ENCODE results near the gene LRP10.
A peak's percentile ranks its signal among the peaks of the same experiment; 100 is the strongest.
"Not testable (repeated sequence)": the region's sequence is repeated elsewhere in the genome, so short reads cannot be mapped to it uniquely, and the experiment has no call there.

LRP10 gene

DNA sequence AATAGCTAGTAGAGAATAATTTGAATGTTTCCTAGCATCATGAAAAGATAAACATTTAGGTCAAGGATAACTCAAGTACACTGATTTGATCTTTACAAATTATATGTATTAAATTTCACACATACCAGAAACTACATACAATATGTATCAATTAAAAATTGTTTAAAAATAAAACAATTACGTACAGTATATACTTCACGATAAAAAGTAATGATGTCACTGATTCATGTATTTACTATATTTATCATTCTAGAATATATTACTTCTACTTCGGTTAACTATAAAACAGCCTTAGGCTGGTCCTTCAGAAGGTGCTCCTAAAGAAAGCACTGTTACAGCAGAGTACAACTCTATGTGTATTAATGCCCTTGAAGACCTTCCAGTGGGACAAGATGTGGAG, 35.9 kb downstream of the LRP10 start:
- Mint-ChIP-seq H3K27ac (no peak overlapping the region), H3K36me3 (peaks cover 22% of the 10 kb centered on the region), H3K4me1 (peaks cover 23% of the 10 kb centered on the region), H3K4me3 (no peak overlapping the region), H3K9me3 (no peaks in the 10 kb centered on the region), H3K27me3 (no peaks in the 10 kb centered on the region)

DNA sequence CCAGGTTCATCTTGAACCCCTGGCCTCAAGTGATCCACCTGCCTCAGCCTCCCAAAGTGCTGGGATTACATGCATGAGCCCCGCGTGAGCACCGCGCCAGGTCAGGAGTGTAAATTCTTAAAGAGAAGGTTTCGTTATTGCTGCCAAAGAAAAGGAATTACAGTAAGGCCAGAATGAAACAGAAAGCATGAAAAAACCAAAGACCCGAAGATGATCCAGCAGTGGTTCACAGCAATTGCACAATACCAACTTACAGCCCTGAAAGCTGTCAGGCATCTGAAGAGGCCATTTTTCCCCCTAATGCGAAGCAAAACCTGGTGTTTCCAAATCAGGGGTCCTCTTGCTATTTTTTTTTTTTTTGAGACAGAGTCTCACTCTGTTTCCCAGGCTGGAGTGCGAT, 37.1 kb downstream of the LRP10 start:
- Mint-ChIP-seq H3K9me3 (no peaks in the 10 kb centered on the region), H3K4me1 (peaks cover 29% of the 10 kb centered on the region), H3K4me3 (no peak overlapping the region), H3K27ac (no peak overlapping the region), H3K27me3 (no peaks in the 10 kb centered on the region), H3K36me3 (peaks cover 23% of the 10 kb centered on the region)

- no peaks in the 10 kb centered on the region for H3K27me3 Mint-ChIP-seq
- H3K36me3 Mint-ChIP-seq, result peaks cover 16% of the 10 kb centered on the region
- H3K9me3 Mint-ChIP-seq, result no peaks in the 10 kb centered on the region
- H3K4me3 Mint-ChIP-seq, result no peak overlapping the region
- peaks cover 42% of the 10 kb centered on the region for H3K4me1 Mint-ChIP-seq
- no peak overlapping the region for H3K27ac Mint-ChIP-seq
These were observed 39.4 kb downstream of the LRP10 start for GRCh38 chr14:22910916-22911315.

- H3K27ac Mint-ChIP-seq, H3K9me3 Mint-ChIP-seq, H3K4me3 Mint-ChIP-seq, H3K36me3 Mint-ChIP-seq, H3K27me3 Mint-ChIP-seq: not testable (repeated sequence)
- peaks cover 66% of the 10 kb centered on the region for H3K4me1 Mint-ChIP-seq
These were observed 43.3 kb downstream of the LRP10 start for GRCh38 chr14:22914836-22915235.

DNA sequence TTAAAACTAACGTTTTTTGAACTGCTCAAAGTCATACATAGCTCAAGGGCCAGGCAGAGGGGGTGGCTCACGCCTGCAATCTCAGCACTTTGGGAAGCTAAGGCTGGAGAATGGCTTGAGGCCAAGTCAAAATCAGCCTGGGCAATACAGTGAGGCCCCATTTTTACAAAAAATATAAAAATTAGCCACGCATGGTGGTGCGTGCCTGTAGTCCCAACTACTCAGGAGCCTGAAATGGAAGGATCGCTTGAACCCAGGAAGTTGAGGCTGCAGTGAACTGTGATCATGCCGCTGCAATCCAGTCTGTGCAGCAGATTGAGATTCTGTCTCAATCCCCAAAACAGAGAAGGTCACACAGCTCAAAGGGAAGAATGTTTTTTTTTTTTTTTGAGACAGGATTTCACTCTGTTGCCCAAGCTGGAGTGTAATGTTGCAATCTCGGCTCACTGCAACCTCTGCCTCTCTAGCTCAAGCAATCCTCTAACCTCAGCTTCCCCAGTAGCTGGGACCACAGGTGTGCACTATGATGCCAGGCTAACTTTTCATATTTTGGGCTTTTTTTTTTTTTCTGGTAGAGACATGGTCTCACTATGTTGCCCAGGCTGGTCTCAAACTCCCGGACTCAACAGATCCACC, 44.5 kb downstream of the LRP10 start:
- H3K36me3 Mint-ChIP-seq, result peaks cover 8% of the 10 kb centered on the region
- H3K27me3 Mint-ChIP-seq, result no peaks in the 10 kb centered on the region
- H3K4me3 Mint-ChIP-seq, result peak overlapping the region; percentile 19
- peaks cover 68% of the 10 kb centered on the region for H3K4me1 Mint-ChIP-seq
- no peak overlapping the region for H3K27ac Mint-ChIP-seq
- no peaks in the 10 kb centered on the region for H3K9me3 Mint-ChIP-seq

- peak within 1 kb of the TSS; percentile 94 for H3K4me3 Mint-ChIP-seq
These were observed 47.5 kb downstream of the LRP10 start, which contains the start of gene RBM23 for GRCh38 chr14:22918804-22919600. RBM23 (minus strand) TSS chr14:22919149.

DNA sequence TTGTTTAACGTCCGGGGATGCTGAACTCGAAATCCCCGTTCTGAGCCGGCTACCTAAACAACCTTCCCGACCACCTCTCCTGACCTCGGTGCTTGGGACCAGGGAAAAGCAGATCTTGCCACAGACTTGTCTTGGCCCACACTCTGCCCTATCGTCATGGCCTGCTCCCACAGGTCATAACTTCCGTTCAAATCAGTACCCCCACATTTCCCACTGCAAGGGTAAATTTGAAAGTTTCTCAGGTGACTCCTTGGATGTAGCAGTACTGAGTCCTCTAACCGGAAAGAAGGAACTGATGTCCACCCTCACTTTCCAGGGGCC, 48.0 kb downstream of the LRP10 start:
- peaks cover 17% of the 10 kb centered on the region for H3K36me3 Mint-ChIP-seq
- peaks cover 53% of the 10 kb centered on the region for H3K4me1 Mint-ChIP-seq
- H3K27ac Mint-ChIP-seq, result peak overlapping the region; percentile 99

More at GRCh38 chr14:22918804-22919600, 47.5 kb downstream of the LRP10 start, which contains the start of gene RBM23:
- Mint-ChIP-seq H3K9me3 (no peaks in the 10 kb centered on the region), H3K27ac (peak within 1 kb of the TSS; percentile 99), H3K27me3 (no peaks in the 10 kb centered on the region), H3K36me3 (peaks cover 15% of the 10 kb centered on the region), H3K4me1 (peaks cover 56% of the 10 kb centered on the region)

GRCh38 chr14:22920697-22921096, 49.2 kb downstream of the LRP10 start:
- Mint-ChIP-seq H3K4me3 (no peak overlapping the region), H3K36me3 (peaks cover 20% of the 10 kb centered on the region), H3K27ac (no peak overlapping the region), H3K4me1 (peaks cover 46% of the 10 kb centered on the region), H3K27me3 (no peaks in the 10 kb centered on the region), H3K9me3 (no peaks in the 10 kb centered on the region)

More for the DNA sequence above, 48.0 kb downstream of the LRP10 start:
- Mint-ChIP-seq H3K4me3 (peak overlapping the region; percentile 94), H3K9me3 (no peaks in the 10 kb centered on the region), H3K27me3 (no peaks in the 10 kb centered on the region)

GRCh38 chr14:22922294-22922693, 50.8 kb downstream of the LRP10 start:
- Mint-ChIP-seq H3K27me3 (no peaks in the 10 kb centered on the region), H3K36me3 (peaks cover 31% of the 10 kb centered on the region), H3K9me3 (no peaks in the 10 kb centered on the region), H3K4me1 (peaks cover 46% of the 10 kb centered on the region), H3K27ac (no peak overlapping the region), H3K4me3 (no peak overlapping the region)

DNA sequence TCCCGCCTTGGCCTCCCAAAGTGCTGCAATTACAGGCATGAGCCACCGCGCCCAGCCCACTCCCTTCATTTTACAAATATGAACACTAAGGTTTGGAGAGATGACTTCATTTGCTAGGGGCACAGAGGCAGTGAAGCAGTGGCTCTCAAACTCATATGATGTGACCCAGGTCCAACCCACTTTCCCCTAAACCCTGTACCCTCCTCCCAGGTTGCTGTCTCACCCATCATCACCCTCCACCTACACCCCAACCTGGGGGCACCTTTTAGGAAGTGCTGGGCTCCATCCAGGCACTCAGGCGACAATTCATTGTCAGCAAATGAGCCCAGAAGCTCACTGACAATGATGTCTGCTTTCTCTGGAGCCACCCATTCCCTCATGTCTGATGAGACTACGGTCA, 52.2 kb downstream of the LRP10 start:
- Mint-ChIP-seq H3K36me3 (peaks cover 33% of the 10 kb centered on the region), H3K4me3 (no peak overlapping the region), H3K27me3 (no peaks in the 10 kb centered on the region), H3K4me1 (peaks cover 45% of the 10 kb centered on the region), H3K9me3 (no peaks in the 10 kb centered on the region), H3K27ac (no peak overlapping the region)

DNA sequence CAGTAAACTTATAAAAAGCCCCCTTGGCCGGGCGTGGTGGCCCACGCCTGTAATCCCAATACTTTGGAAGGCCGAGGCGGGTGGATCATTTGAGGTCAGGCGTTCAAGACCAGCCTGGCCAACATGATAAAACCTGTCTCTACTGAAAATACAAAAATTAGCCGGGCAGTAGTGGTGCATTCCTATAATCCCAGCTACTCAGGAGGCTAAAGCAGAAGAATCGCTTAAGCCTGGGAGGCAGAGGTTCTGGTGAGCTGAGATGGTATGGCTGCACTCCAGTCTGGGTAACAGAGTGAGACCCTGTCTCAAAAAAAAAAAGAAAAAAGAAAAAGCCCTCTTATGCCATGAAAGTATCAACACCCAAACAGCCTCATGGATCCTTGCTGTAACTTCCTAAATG, 54.0 kb downstream of the LRP10 start:
- peaks cover 33% of the 10 kb centered on the region for H3K36me3 Mint-ChIP-seq
- no peaks in the 10 kb centered on the region for H3K9me3 Mint-ChIP-seq
- no peak overlapping the region for H3K4me3 Mint-ChIP-seq
- peaks cover 34% of the 10 kb centered on the region for H3K4me1 Mint-ChIP-seq
- H3K27ac Mint-ChIP-seq, result no peak overlapping the region
- H3K27me3 Mint-ChIP-seq, result no peaks in the 10 kb centered on the region

- Mint-ChIP-seq H3K36me3 (peaks cover 28% of the 10 kb centered on the region), H3K9me3 (no peaks in the 10 kb centered on the region), H3K4me1 (peaks cover 34% of the 10 kb centered on the region), H3K4me3 (peak overlapping the region; percentile 39), H3K27me3 (no peaks in the 10 kb centered on the region), H3K27ac (peak overlapping the region; percentile 41)
These were observed 54.8 kb downstream of the LRP10 start for GRCh38 chr14:22926316-22926715.

- no peak overlapping the region for H3K27ac Mint-ChIP-seq
- no peak overlapping the region for H3K4me3 Mint-ChIP-seq
- H3K27me3 Mint-ChIP-seq, result no peaks in the 10 kb centered on the region
- no peaks in the 10 kb centered on the region for H3K9me3 Mint-ChIP-seq
- peaks cover 22% of the 10 kb centered on the region for H3K36me3 Mint-ChIP-seq
- peaks cover 34% of the 10 kb centered on the region for H3K4me1 Mint-ChIP-seq
These were observed 56.9 kb downstream of the LRP10 start for GRCh38 chr14:22928237-22929103.

- peaks cover 34% of the 10 kb centered on the region for H3K4me1 Mint-ChIP-seq
- H3K27ac Mint-ChIP-seq, result no peak within 1 kb of the TSS
- H3K4me3 Mint-ChIP-seq, result no peak within 1 kb of the TSS
- H3K36me3 Mint-ChIP-seq, result peaks cover 18% of the 10 kb centered on the region
- H3K27me3 Mint-ChIP-seq, result no peaks in the 10 kb centered on the region
- no peaks in the 10 kb centered on the region for H3K9me3 Mint-ChIP-seq
These were observed 57.8 kb downstream of the LRP10 start, which contains the start of gene PRMT5 for GRCh38 chr14:22929104-22929960. PRMT5 (minus strand) TSS chr14:22929376; CDS start chr14:22929361, 15 bp downstream.

- Mint-ChIP-seq H3K27ac (no peak overlapping the region), H3K4me1 (peaks cover 34% of the 10 kb centered on the region), H3K9me3 (no peaks in the 10 kb centered on the region), H3K4me3 (no peak overlapping the region), H3K27me3 (no peaks in the 10 kb centered on the region), H3K36me3 (peaks cover 15% of the 10 kb centered on the region)
These were observed 58.4 kb downstream of the LRP10 start for GRCh38 chr14:22929961-22930364.
